ENCODE results near the gene AP3S1.

Gene AP3S1

DNA sequence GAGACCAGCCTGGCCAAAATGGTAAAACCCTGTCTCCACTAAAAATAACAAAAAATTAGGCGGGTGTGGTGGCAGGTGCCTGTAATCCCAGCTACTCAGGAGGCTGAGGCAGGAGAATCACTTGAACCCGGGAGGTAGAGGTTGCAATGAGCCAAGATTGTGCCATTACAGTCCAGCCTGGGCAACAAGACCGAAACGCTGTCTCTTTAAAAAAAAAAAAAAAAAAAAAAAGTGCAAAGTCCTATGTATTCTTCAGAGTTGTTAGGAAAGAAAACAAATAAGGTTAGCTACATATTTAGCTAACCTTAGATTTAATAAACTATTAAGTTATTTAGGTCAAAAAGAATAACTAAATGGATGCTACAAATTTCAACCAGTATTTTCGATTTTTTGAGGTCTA is 11.8 kb upstream of the AP3S1 start:
- no peak for DNase-seq

DNA sequence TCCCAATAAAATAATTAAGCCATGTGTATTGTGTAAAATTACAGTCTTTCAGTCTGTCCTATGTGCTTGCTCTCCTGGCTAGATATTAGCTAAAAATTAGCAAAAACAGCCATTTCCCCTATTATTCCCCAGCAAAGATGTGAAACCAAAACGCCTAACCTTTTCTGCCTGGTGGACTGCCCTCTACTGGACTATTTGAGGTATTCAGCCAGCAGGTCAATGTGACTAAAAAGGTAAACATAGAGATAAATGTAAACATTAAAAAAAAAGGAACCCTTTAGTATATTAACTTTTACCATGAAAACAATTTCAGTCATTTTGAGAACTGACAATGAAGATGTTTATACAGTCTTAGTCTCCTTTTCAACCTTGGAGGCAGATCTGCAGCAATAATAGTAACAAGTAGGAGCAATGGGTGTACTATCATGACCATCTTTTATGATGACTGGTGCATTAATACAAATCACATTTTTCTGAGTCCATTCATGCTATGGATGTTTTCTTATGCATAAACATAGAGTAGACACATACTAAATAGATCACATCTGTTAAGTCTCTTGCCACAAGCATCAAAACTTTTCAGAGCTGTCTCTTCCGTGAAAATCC is 10.5 kb upstream of the AP3S1 start:
- peak; percentile 10 for DNase-seq

- no peak for DNase-seq
Measured at GRCh38 chr5:115835481-115835880, 6.3 kb upstream of the AP3S1 start.

- DNase-seq, result no peak
Measured at GRCh38 chr5:115838885-115839518, 2.7 kb upstream of the AP3S1 start.

- DNase-seq, result no peak
Measured at GRCh38 chr5:115840873-115841272, 862 bp upstream of the AP3S1 start.

GRCh38 chr5:115842089-115842935 is 577 bp downstream of the AP3S1 start:
- peak; percentile 73 for DNase-seq

- peak; percentile 7 for DNase-seq
Measured at GRCh38 chr5:115842952-115843351, 1.2 kb downstream of the AP3S1 start.

DNA sequence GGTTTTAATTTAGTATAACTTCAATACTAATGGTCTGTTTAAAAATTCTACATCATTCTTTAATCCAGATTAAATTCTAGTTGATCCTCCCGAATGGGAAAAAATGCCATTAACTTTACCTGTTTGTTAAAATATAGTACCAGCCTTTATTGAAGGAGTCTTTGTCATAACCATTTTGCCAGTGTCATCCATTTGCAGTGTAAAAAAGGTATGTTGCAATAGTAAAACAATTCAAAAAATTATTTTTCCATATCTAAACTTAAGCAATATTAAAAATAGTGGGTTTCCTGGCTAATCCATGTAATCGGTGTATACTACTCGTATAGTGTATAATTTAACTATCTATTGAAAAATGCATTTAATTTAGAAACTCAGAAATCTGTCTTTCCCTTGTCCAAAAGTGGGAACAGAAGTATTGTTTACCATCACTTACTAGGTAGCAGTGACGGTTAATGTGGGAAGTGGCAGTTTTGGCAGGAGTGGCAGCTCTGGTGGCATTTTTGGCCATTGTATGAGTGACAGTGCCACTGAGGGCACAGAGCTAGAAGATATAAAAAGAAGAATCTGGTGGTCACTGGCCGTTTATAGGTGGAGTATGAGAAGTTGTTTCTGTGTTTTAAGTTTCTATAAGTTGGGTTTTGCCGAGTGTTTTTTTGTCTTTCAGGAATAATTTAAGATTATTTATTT is 1.9 kb downstream of the AP3S1 start:
- DNase-seq, result no peak

- DNase-seq, result no peak
Measured at GRCh38 chr5:115844321-115844817, 2.6 kb downstream of the AP3S1 start.

DNA sequence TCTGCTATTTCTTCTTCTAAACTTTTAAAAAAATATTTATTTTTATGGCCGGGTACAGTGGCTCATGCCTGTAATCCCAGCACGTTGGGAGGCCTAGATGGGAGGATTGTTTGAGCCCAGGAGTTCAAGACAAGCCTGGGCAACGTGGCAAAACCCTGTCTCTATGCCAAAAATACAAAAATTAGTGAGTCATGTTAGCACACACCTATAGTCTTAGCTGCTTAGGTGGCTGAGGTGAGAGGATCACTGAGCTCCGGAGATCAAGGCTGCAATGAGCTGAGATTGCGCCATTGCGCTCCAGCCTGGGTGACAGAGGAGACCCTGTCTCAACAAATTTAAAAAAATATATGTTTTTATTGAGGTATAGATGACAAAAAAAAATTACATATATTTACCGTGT is 5.6 kb downstream of the AP3S1 start:
- no peak for DNase-seq

GRCh38 chr5:115849258-115849798 is 7.6 kb downstream of the AP3S1 start:
- DNase-seq, result no peak

DNA sequence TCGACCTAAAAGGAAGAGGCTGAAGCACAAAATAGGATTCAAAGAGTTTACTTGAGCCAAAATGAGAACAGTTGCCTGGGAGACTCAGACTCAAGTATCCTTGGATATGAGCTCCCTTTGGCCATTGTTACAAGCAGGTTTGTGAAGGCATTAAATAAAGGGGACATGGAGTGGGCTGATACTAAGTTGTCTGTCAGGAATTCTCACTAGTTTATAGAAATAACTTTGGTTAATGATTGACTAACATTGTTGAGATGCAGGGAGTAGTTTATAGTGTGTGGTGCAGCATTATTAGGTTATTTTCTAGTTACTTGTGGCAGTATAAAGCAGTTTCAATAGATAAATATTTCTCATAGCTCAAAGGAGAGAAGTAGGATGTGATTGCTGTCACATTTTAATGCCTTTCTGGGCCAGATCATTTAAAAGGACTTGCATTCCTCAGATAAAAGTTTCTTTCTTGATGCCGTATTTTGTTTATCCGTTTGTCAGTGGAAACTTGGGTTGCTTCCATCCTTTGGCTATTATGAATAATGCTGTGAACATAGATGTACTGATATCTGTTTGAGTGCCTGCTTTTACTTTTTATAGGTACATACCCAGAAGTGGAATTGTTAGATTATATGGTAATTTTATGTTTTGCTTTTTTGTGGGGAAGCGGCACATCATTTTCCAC is 9.1 kb downstream of the AP3S1 start:
- DNase-seq, result no peak

DNA sequence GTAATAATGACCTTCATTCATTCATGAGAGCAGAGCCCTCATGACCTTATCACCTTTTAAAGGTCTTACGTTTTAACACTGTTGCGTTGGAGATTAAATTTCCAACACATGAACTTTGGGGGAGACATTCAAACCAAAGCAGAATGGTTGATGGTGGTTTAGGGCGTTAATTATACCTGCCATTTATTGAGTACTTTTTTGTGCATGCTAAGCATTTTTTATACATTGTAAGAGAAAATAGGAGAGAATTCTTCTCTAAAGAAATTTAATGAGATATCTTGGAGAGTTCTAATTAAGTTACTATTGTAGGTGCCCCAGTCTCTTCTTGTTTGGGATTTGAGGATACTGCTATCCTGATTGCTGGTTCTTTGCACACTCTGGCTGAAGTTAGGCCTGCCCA is 12.4 kb downstream of the AP3S1 start:
- no peak for DNase-seq

GRCh38 chr5:115855959-115856358 is 14.2 kb downstream of the AP3S1 start:
- DNase-seq, result no peak

DNA sequence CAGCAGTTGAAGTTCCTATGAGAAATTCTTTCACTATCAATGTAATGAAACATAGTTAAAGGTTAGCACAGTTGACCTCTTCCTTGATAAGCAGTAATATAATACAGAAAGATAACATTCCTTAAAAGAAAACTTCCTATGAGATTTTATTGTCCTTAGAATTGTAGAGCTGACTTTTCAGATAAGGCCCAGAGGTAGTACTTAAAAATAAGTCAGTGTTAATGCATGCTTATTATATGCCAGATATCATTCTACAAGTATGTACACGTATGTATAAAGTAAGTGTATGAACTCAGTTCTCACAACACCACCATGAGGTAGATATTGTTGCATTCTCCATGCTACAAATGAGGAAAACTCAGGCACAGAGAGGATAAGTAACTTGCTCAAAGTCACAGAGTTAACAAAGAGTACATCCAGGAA is 15.3 kb downstream of the AP3S1 start:
- DNase-seq, result no peak

GRCh38 chr5:115857626-115858349 is 16.1 kb downstream of the AP3S1 start:
- no peak for DNase-seq

DNA sequence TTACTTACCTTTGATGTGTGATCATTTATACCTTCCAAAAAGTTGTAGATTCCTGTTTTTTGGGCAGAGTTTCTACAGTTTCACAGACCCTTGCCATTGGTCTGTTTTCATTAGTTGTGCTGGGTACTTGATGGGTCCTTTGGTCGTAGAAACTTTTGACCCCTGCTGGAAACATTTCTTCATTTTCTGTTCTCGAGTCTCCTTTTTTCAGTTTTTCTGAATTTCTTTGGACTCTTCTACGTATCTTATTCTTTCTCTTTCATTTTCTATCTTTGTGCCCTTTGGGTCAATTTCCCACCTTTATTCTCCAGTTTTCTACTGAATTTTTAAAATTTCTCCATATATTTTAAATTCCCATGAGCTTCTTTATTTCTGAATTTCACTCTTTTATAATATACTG is 16.7 kb downstream of the AP3S1 start:
- no peak for DNase-seq

DNA sequence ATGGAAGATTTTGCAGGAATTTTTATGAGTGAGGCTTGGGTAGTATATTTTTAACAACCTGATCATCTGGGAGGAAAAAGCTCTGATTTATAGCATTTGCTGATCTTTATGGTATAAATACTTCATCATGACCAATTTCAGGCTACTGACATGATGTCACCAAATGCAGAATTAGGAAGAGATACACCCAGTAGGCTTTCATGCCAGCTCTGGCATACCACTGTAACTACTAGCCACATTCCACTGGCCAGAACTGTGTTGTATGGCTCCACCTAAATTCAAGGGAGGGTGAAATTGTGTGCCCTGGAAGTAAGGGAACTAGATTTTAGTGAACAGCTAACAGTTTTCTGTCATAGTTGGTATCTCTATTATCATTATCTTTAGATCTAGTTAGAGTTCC is 17.6 kb downstream of the AP3S1 start:
- DNase-seq, result no peak

GRCh38 chr5:115869256-115869795 is 27.6 kb downstream of the AP3S1 start:
- no peak for DNase-seq

DNA sequence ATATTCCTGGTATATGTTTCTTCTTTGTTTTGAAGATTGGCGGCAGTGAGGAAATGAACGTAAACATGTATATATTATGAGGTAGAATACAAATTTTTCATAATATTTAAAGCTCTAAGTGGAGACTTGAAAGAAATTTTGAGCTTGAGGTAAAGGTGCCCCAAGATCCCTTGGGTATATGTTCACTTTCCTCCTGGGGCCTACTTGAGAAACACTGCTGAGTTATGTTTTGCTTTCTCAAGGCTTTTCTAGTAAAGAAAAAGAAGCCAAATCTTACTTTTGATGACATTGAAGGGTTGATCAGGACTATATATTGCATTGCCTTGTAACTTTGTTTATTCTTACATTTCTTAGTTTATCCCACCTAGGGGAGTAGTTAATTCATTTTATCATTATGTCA is 30.7 kb downstream of the AP3S1 start:
- no peak for DNase-seq

DNA sequence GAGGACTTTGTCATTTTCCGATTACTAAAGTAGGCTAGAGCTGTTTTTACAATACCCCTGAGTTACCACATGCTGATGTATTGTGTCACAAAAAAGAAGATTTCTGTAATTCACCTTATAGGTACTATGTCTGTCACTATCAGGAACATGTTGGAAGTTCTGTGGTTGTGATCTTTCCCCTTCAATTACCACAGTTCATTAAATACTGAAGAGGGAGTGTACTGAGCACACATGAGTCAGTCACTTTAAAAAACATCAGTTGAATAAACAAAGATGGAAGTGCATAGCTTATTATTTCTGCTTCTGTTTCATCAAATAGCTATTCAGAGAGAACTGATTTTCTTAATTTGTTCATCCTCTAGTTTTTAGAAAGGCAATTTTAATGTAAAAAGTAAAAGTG is 31.7 kb downstream of the AP3S1 start:
- peak; percentile 42 for DNase-seq

Measured in NCI-H774 (cell line).